SH-SY5Y (cell line): ENCODE results near the gene CLIC6.

Experiments used
- GATA2 ChIP-seq: IDR thresholded peaks from 2 replicates; pipeline ENCODE4 v1.6.1; 2011; ENCODE audit warnings: mild to moderate bottlenecking, low read depth, low read length
- GATA3 ChIP-seq: IDR thresholded peaks from 2 replicates; pipeline ENCODE4 v1.6.1; 2011; ENCODE audit warnings: low read depth, mild to moderate bottlenecking, low read length, moderate library complexity

CLIC6 gene

GRCh38 chr21:34724857-34725195 is 56.0 kb downstream of the CLIC6 start:
- TF ChIP-seq GATA2 = no peak
- TF ChIP-seq GATA3 = no peak

GRCh38 chr21:34726627-34727337 is 58.0 kb downstream of the CLIC6 start:
- TF ChIP-seq GATA3 (no peak), GATA2 (no peak)

- TF ChIP-seq GATA3 (no peak), GATA2 (no peak)
Measured at GRCh38 chr21:34728479-34728878, 59.7 kb downstream of the CLIC6 start.

DNA sequence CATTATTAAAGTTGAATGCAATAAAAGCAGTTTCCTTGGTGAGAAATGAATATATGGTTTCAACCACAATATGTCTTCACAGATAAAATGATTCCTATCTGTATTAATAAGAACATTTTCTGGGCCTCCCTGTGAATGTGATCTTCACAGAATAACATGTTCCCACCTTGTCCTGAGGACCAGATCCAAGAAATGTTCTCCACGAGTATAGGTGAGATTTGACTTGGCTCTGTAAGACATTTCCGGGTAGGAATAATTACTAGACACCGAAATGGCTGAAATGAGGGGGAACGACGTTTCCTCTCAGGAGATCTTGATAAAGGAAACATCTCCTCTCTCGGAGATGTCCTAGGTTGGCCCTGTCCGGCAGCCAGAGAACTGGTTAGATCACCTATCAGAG is 61.4 kb downstream of the CLIC6 start:
- TF ChIP-seq GATA3 (no peak), GATA2 (no peak)

GRCh38 chr21:34730756-34731445 is 62.1 kb downstream of the CLIC6 start:
- TF ChIP-seq GATA3 = no peak
- TF ChIP-seq GATA2 = no peak

GRCh38 chr21:34732388-34732821 is 63.6 kb downstream of the CLIC6 start:
- TF ChIP-seq GATA3 (no peak), GATA2 (no peak)

DNA sequence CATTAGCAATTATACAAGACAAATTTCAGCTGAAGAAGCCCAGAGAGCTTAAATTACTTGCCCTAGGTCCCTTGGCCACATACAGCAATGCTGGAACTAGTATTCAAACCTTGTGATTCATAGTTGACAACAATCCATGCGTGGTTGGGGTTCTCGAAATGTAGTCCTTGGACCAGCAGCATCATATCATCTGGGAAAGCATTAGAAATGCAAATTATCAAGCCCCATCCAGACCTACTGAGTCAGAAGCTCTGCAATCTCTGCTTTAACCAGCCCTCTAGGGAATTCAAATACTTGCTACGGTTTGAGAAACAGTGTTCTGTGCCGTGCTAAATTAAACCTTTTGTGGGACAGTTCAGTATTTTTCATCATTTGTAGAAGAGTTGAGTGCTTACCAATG is 65.1 kb downstream of the CLIC6 start:
- TF ChIP-seq GATA3 (no peak), GATA2 (no peak)

DNA sequence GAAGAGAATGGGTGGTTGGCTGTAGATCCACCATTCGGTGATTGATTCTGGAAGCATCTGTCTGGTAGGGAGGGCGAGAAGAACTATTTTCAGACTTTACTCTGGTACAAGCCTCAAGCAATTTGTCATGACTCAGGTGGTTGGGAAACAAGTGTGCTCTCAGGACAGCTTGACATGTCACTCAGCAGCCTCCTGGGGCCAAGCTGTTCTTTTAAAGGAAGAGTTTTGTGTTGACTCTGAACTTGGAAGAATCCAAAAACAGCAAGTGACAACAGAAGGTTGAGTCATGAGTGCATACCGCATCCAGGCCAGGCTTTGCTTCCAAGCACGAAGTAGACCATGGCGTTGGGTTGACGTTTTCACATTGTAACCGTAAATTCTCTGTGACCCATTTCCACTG is 65.9 kb downstream of the CLIC6 start:
- no peak for TF ChIP-seq GATA3
- no peak for TF ChIP-seq GATA2

DNA sequence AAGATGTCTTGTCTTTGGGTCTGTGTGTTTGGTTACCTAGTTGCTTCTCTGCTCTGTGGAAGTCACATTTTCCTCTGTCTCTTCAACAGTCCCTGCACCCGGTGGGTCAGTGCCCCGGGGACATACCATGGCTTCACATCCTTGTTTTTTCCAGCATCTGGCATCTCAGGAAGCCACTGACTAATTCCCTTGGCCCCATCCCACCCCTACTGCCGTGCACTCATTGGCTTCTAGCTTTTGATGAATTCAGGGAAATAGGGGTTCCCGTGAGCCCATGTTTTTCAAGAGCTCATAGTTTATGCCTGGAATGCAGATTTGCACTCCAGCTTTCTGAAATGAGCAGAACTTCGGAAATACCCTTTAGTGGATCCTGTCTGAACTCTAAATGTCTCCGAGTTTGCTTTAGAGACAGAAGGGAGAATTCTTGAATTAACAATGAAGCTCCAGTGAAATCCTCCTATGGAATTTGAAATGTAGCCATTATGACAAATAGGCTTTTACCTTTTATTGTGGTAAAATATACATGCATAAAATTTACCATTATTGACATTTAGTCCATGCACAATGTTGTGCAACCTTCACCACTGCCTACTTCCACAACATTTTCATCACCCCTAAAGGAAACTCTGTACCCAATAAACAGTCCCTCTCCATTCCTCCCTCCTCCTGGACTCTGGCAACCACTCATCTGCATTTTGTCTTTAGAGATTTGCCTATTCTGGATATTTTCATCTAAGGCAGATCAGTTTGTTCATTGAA is 67.5 kb downstream of the CLIC6 start:
- TF ChIP-seq GATA2 (no peak), GATA3 (no peak)

GRCh38 chr21:34737115-34737514 is 68.3 kb downstream of the CLIC6 start:
- TF ChIP-seq GATA3 = no peak
- TF ChIP-seq GATA2 = no peak

DNA sequence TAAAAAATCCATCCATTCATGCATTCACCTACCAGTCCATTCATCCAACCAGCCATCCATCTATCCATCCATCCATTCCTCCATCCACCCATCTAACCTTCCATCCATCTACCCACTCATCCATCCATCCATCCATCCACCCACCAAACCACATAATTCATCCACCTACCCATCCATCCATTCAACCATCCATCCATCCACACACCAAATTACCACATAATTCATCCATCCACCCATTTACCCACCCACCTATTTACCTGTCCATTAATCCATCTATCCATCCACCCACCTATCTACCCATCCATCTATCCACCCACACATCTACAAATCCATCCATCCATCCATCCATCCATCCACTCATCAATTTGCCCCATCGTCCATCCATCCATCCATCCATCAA is 71.4 kb downstream of the CLIC6 start:
- no peak for TF ChIP-seq GATA3
- TF ChIP-seq GATA2 = no peak

DNA sequence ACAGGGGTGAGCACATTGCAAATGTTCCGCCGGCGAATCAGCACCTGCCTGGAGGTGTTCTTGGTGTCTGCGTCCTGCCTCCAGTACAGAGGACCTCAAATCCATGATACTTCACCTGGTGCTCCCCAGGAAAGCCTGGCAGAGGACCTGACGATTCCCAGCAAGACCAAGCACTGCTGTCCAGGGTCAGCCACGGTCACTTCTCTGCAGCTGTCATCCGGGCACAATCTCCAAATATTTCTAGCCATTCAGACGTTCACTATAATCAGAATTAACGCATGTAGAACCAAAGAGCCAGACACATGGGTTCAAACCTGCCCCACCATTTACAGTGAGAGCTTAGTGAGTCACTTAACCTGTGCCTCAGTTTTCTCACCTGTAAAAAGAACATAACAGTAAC is 74.5 kb downstream of the CLIC6 start:
- TF ChIP-seq GATA2 (no peak), GATA3 (no peak)

DNA sequence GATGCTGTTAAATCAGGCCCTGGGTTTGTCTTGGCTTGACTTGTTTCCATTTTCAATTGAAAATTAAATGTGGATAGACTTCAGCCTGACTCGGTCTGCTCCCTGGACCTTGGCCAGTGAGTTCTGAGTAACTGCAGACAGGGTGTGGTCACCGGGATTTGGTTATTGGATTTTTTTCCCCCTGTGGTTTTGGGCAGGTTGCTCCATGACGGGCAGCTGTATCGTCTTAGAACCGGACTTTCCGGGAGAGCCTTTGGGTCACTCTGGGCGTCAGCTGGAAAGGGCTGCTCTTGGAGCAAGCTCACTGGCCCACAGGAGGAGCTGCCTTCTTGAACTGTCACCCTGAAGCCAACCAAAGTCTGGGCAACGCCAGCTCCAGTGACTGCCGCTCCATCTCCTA is 75.0 kb downstream of the CLIC6 start:
- TF ChIP-seq GATA3 (no peak), GATA2 (no peak)

DNA sequence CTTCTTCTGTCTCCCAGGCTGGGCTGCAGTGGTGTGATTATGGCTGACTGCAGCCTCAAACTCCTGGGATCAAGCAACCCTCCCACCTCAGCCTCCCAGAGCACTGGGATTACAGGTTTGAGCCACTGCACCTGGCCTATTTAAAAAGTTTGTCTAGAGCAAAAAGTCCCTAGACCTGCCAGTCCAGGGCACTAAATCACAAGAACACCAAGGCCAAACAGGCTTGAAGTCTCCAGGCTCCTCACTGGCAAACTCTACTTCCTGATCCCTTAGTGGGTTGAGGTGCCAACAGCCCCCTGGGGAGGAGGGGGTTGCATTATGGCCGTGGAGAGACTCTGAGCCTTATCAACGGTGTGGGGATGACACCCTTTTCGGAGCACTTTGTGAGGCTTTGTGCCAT is 76.0 kb downstream of the CLIC6 start:
- TF ChIP-seq GATA3 = no peak
- TF ChIP-seq GATA2 = no peak

DNA sequence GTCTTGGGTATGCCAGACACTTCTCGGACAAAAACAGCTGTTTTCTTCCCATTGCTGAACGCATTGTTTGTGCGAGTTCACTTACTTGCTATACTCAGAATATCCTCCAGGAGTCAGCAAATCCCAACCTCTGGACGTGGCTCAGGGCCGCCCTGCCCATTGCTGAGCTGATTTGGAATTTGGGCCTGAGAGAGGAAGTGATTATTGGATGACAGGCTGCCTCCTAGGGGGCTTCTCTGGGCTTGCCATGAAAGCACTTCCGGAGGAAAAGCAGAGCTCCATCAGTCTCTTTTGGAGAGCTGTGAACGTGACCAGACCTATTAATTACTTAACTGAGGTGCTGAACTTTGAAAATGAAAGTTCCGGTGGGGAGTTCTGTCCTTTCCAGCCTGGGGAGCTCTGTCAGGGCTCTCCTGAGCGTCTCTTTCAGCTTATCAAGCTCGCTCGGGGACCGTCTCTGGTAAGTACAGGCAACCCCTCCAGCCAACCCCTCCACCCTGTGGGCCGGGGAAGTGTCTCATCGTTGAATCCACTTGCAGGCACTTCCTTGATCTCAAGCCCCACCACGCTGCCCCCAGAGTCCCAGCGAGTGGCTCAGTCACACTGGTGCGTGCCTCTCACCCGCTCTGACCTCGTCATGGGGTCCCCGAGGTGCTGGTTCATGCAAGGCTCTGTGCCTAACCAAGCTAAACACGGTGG is 76.9 kb downstream of the CLIC6 start:
- no peak for TF ChIP-seq GATA3

DNA sequence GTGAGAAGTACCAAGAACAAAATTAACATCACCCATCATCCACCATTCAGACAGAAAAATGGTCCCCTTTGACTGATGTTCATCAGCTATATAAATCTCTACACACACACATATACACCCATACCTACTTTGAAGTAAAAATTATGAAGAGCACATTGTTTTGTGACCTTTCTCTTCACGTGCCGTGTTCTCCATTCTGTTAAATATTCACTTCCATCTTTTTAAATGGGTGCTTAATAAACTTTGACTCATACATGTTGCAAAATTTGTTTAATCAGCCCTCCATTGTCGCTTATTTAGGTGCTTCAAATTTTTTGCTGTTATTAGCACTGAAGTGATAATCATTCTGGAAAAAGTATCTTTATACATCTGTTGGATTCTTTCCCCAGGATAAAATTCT is 80.1 kb downstream of the CLIC6 start:
- TF ChIP-seq GATA2 = no peak
- TF ChIP-seq GATA3 = no peak
